Measurements from ENCODE around the gene TWNK.

DNA sequence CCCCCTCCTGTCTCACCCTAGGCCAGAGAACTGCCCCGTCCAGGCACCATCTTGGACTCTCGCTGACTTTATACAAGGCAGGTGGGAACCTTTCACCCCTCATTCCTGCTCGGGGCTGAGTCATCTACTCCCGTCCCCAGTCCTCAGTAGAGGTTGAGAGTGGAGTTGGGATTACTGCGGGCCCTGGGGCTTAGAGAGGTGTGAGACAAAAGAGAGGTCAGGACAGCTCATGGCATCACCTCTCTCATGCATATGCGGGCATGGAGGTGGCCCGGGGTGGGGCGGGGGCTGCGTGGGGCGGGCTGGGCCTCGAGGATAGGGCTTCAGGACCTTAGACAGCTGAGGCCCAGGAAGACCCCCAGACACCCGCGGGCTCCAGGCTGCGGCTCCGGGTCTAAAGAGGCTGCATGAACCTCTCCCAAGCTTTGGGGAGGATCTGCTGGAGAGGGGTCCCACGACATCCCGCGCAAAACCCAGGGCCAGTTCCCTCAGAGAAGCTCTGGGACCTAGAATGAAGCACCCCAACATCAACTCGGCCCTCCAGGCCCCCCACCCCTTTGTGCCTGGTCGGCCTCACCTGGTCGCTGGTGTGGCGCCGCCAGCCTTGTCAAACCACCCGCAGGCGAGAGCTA is 43.3 kb downstream of the TWNK start:
- TF ChIP-seq POLR2AphosphoS5 (IDR thresholded peaks at IDR 0.05; ENCODE audit: low read depth, low read length) (no peak), POLR2A (IDR thresholded peaks at IDR 0.05; ENCODE audit: low read depth, low read length) (no peak)

Data from GM12892 (cell line).